Sigmoid colon (tissue), 3 donors: ENCODE data around the gene IZUMO1R.

Source experiments
- CTCF ChIP-seq, 4 experiments: fragments of 450-650 bp in 3 of 4; fragments of 200-600 bp in 1 of 4; IDR thresholded peaks; one replicate each; pipeline ENCODE4 v1.5.1; 2016 to 2019; ENCODE audit warnings: antibody characterized with exemption in 4 of 4, mild to moderate bottlenecking in 3 of 4, moderate library complexity in 2 of 4
- POLR2A ChIP-seq, 2 donors: fragments of 450-650 bp; IDR thresholded peaks; one replicate each; pipeline ENCODE4 v1.6.1; 2016; ENCODE audit warnings: antibody characterized with exemption in 2 of 2, mild to moderate bottlenecking in 2 of 2, moderate library complexity in 2 of 2

DNA sequence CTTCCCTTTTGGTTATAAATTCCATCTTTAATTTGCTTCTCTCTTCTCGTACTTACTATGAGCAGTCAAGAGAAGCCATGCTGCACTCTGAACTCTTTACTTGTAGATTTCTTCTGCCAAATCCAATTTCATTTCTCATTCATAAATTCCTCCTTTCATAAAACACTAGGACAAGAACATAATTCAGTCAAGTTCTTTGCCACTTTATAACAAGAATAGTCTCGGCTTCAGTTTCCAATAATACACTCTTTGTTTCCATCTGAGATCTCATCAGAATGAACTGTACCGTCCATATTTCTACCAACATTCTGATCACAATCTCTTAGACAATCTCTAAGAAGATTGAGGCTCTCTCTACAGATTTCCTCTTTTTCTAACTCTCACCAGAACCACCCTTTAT lies 25.1 kb downstream of the IZUMO1R start:
- TF ChIP-seq CTCF (IDR thresholded peaks at IDR 0.05) (no peak), POLR2A (IDR thresholded peaks at IDR 0.05) (no peak)
